Neural crest cell (in vitro differentiated cells): ENCODE data around the gene HES4. TPM values are rescaled to one million over a fixed set of nuclear protein-coding genes. Genes with fewer than 3 reads are reported as not detected.

Source experiments
- DNase-seq: peaks from one replicate; pipeline ENCODE4 v3.0.0; 2021; ENCODE audit warnings: low read depth, mixed read lengths, low spot score
- H3K27ac Mint-ChIP-seq: one replicate; pipeline ENCODE4 v1.8.0; 2021; ENCODE audit warnings: mild to moderate bottlenecking, mixed read lengths; ENCODE audit not compliant: unreplicated experiment
- H3K27me3 Mint-ChIP-seq: 2 replicates; pipeline ENCODE4 v1.8.0; 2021; ENCODE audit warnings: low read depth, mild to moderate bottlenecking, mixed read lengths
- H3K36me3 Mint-ChIP-seq: 2 replicates; pipeline ENCODE4 v1.8.0; 2021; ENCODE audit warnings: low read depth, mild to moderate bottlenecking, mixed read lengths
- H3K4me1 Mint-ChIP-seq: 2 replicates; pipeline ENCODE4 v1.8.0; 2021; ENCODE audit warnings: mixed read lengths
- H3K4me3 Mint-ChIP-seq: one replicate; pipeline ENCODE4 v1.8.0; 2021; ENCODE audit warnings: mild to moderate bottlenecking, mixed read lengths
- H3K9me3 Mint-ChIP-seq: 2 replicates; pipeline ENCODE4 v1.8.0; 2021; ENCODE audit warnings: mixed read lengths
- total RNA-seq: library from RNA; stranded (reverse); gene quantifications from 2 replicates; pipeline ENCODE4 v1.2.1, GENCODE V29; 2021
- TF ChIP-seq, protein P1 (sequence below): fragments of 200-600 bp; sonication (generic); conservative IDR thresholded peaks from 2 replicates; pipeline ENCODE4 v1.5.0; 2021; ENCODE audit warnings: antibody characterized with exemption, mild to moderate bottlenecking

HES4 gene
- total RNA-seq, 1 donor from 2014 or later, result 35.7 TPM

GRCh38 chr1:1042835-1043234 is 42.9 kb upstream of the HES4 start:
- H3K4me3 Mint-ChIP-seq, result peak overlapping the region; percentile 31
- H3K27me3 Mint-ChIP-seq, result peaks cover 20% of the 10 kb centered on the region
- H3K9me3 Mint-ChIP-seq, result no peaks in the 10 kb centered on the region
- peaks cover 11% of the 10 kb centered on the region for H3K4me1 Mint-ChIP-seq
- H3K36me3 Mint-ChIP-seq, result peaks cover 3% of the 10 kb centered on the region
- TF ChIP-seq, protein P1, sequence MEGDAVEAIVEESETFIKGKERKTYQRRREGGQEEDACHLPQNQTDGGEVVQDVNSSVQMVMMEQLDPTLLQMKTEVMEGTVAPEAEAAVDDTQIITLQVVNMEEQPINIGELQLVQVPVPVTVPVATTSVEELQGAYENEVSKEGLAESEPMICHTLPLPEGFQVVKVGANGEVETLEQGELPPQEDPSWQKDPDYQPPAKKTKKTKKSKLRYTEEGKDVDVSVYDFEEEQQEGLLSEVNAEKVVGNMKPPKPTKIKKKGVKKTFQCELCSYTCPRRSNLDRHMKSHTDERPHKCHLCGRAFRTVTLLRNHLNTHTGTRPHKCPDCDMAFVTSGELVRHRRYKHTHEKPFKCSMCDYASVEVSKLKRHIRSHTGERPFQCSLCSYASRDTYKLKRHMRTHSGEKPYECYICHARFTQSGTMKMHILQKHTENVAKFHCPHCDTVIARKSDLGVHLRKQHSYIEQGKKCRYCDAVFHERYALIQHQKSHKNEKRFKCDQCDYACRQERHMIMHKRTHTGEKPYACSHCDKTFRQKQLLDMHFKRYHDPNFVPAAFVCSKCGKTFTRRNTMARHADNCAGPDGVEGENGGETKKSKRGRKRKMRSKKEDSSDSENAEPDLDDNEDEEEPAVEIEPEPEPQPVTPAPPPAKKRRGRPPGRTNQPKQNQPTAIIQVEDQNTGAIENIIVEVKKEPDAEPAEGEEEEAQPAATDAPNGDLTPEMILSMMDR, result no peak
- DNase-seq, result no peak
- no peak overlapping the region for H3K27ac Mint-ChIP-seq

DNA sequence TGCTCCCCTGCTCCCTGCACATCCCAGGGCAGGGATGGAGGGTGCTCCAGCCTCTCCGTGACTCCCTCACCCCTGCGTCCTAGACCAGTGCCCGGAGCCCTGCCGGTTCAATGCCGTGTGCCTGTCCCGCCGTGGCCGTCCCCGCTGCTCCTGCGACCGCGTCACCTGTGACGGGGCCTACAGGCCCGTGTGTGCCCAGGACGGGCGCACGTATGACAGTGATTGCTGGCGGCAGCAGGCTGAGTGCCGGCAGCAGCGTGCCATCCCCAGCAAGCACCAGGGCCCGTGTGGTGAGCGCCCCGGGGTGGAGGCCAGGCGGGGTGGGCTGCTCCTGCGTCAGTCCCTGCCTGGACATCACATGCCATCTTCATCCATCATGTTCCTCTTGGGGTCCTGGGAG is 42.0 kb upstream of the HES4 start:
- Mint-ChIP-seq H3K36me3 (peaks cover 3% of the 10 kb centered on the region), H3K27ac (no peak overlapping the region), H3K4me1 (peaks cover 11% of the 10 kb centered on the region), H3K4me3 (no peak overlapping the region), H3K9me3 (no peaks in the 10 kb centered on the region), H3K27me3 (peaks cover 22% of the 10 kb centered on the region)
- TF ChIP-seq, protein P1, result no peak
- no peak for DNase-seq

DNA sequence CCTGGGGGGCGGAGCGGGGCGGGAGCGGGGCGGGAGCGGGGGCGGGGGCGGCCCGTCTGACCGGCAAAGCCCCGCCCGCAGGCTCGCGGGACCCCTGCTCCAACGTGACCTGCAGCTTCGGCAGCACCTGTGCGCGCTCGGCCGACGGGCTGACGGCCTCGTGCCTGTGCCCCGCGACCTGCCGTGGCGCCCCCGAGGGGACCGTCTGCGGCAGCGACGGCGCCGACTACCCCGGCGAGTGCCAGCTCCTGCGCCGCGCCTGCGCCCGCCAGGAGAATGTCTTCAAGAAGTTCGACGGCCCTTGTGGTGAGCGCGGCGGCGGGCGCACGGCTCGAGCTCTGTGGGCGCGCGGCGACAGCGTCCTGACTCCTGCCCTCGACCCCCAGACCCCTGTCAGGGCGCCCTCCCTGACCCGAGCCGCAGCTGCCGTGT is 41.2 kb upstream of the HES4 start:
- Mint-ChIP-seq H3K27ac (no peak overlapping the region), H3K36me3 (peaks cover 3% of the 10 kb centered on the region), H3K4me3 (no peak overlapping the region), H3K27me3 (peaks cover 23% of the 10 kb centered on the region), H3K4me1 (peaks cover 11% of the 10 kb centered on the region), H3K9me3 (no peaks in the 10 kb centered on the region)
- no peak for DNase-seq
- TF ChIP-seq, protein P1, result no peak

DNA sequence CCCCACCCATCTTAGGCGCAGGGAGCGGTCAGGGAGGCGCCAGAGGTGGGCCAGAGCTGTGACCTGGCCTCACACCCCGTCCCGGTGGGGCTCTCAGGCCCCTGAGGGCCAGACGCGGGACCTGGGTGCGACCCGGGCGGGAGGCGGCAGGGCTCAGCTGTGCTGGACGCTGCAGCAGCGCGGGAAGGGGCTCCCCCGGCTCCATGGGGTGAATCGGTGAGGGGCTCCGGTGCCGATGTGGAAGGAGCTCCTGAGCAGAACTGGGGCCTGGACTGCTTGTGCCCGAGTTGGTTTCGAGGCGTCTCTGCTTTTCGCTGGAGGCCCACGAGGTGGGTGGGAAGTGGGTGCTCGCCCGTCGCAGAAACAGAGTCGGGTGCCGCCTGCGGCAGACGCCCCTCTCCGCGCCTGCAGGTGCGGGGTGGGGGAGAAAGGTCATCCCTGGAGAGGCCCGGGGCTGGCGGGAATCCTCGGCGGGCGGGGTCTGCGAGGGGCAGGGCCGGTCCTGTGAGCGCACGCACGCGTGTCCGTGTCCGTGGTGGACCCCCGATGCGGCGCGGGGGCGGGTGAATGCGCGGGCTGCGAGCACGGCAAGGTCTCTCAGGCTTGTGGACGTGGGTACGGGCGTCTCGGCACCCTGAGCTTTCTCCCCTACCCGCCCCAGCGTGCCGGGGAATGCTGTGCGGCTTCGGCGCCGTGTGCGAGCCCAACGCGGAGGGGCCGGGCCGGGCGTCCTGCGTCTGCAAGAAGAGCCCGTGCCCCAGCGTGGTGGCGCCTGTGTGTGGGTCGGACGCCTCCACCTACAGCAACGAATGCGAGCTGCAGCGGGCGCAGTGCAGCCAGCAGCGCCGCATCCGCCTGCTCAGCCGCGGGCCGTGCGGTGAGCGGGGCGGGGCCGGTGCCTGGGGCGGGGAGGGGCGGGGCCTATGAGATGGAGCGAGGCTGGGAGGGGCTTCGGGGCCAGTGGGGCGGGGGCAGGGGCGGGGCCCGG is 40.4 kb upstream of the HES4 start:
- peaks cover 11% of the 10 kb centered on the region for H3K4me1 Mint-ChIP-seq
- peaks cover 26% of the 10 kb centered on the region for H3K27me3 Mint-ChIP-seq
- TF ChIP-seq, protein P1, result peak; percentile 32
- peak; percentile 58 for DNase-seq
- H3K9me3 Mint-ChIP-seq, result no peaks in the 10 kb centered on the region
- peak overlapping the region; percentile 49 for H3K4me3 Mint-ChIP-seq
- H3K36me3 Mint-ChIP-seq, result peaks cover 3% of the 10 kb centered on the region
- no peak overlapping the region for H3K27ac Mint-ChIP-seq

DNA sequence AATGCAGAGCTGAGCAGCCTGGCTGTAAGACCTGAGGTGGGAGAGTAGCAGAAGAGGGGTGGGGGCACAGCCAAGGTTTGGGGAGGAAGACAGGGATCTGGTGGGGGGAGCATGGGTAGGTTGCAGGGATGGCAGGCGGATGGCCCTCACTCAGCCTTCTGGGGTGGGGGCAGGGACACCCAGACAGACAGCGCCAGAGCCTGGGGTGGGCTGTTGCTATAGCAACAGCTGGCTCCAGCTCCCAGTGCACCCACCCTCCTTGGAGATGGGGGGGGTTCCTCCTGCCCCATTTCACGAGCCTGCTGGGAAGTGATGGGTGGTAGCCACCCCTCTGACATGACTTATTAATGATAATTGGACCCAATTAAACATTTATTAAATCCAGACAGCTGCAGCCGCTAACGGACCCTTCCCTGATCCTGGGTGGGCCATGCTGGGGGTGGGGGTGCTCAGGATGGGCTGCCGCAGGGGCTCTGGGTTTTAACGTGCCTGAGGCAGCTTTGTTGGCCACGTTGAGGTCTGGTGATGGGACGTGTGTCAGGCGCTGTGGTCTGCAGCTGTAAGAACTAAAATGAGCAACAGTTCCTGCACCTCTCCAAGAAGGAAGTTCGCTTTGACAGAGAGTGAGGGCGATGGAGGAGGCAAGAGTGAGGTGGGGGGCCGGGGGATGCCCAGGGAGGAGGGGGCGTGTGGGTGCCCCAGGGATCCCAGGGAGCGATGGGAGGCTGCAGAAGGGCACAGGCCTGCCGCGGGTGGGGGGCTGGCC is 39.4 kb upstream of the HES4 start:
- Mint-ChIP-seq H3K27ac (no peak overlapping the region), H3K4me3 (peak overlapping the region; percentile 49), H3K9me3 (no peaks in the 10 kb centered on the region), H3K36me3 (no peaks in the 10 kb centered on the region), H3K4me1 (peaks cover 11% of the 10 kb centered on the region), H3K27me3 (peaks cover 24% of the 10 kb centered on the region)
- TF ChIP-seq, protein P1, result no peak
- no peak for DNase-seq
